ENCODE results near the gene C11orf71.

Gene C11orf71

GRCh38 chr11:114400216-114400914 lies at the start of gene C11orf71, which contains the start of gene RBM7:
Gene C11orf71 (minus strand): TSS chr11:114400511. CDS start chr11:114400331, 180 bp downstream.
Gene RBM7 (plus strand): TSS chr11:114400666. CDS start chr11:114400672, 6 bp downstream.
- peak; percentile 98 for DNase-seq

GRCh38 chr11:114449845-114450244 lies 49.5 kb upstream of the C11orf71 start:
- no peak for DNase-seq

- DNase-seq, result no peak
Observed at GRCh38 chr11:114448749-114449482, 48.6 kb upstream of the C11orf71 start.

GRCh38 chr11:114447892-114448291 lies 47.6 kb upstream of the C11orf71 start:
- no peak for DNase-seq

GRCh38 chr11:114447444-114447843 lies 47.1 kb upstream of the C11orf71 start:
- DNase-seq, result no peak

GRCh38 chr11:114442536-114442935 lies 42.2 kb upstream of the C11orf71 start:
- DNase-seq, result no peak

GRCh38 chr11:114441921-114442320 lies 41.6 kb upstream of the C11orf71 start:
- DNase-seq, result peak; percentile 51

GRCh38 chr11:114440971-114441763 lies 40.9 kb upstream of the C11orf71 start:
- peak; percentile 59 for DNase-seq

GRCh38 chr11:114440121-114440860 lies 40.0 kb upstream of the C11orf71 start:
- no peak for DNase-seq

GRCh38 chr11:114439229-114440120 lies 39.2 kb upstream of the C11orf71 start, which contains the start of gene REXO2:
Gene REXO2 (plus strand): TSS chr11:114439467. CDS start chr11:114439529, 62 bp downstream.
- DNase-seq, result peak; percentile 95

GRCh38 chr11:114438303-114438702 lies 38.0 kb upstream of the C11orf71 start:
- DNase-seq, result no peak

- no peak for DNase-seq
Observed at GRCh38 chr11:114433376-114433775, 33.1 kb upstream of the C11orf71 start.

- no peak for DNase-seq
Observed at GRCh38 chr11:114432893-114433292, 32.6 kb upstream of the C11orf71 start.

- no peak for DNase-seq
Observed at GRCh38 chr11:114430290-114430689, 30.0 kb upstream of the C11orf71 start.

- no peak for DNase-seq
Observed at GRCh38 chr11:114426280-114426679, 26.0 kb upstream of the C11orf71 start.

GRCh38 chr11:114416441-114416961 lies 16.2 kb upstream of the C11orf71 start:
- DNase-seq, result no peak

- no peak for DNase-seq
Observed at GRCh38 chr11:114413958-114414357, 13.6 kb upstream of the C11orf71 start.

- no peak for DNase-seq
Observed at GRCh38 chr11:114412946-114413345, 12.6 kb upstream of the C11orf71 start.

GRCh38 chr11:114401311-114401710 lies 1.0 kb upstream of the C11orf71 start:
- DNase-seq, result no peak

- no peak for DNase-seq
Observed at GRCh38 chr11:114400915-114401223, 558 bp upstream of the C11orf71 start.

- DNase-seq, result peak; percentile 92
Observed at GRCh38 chr11:114399490-114400215, 658 bp downstream of the C11orf71 start.
